Urinary bladder (tissue), 4 donors: Measurements from ENCODE around the gene C19orf25. TPM values are rescaled to one million over a fixed set of nuclear protein-coding genes. Genes with fewer than 3 reads are reported as not detected.

Experiments
- DNase-seq: peaks from one replicate; pipeline ENCODE4 v3.0.0-alpha.2; 2015; ENCODE audit errors: extremely low spot score
- H3K27ac ChIP-seq: one replicate; pipeline ENCODE4 v1.5.1; 2013; ENCODE audit warnings: low read depth, mild to moderate bottlenecking, moderate library complexity
- H3K36me3 ChIP-seq: one replicate; pipeline ENCODE4 v1.6.1; 2013; ENCODE audit warnings: mild to moderate bottlenecking, moderate library complexity; ENCODE audit not compliant: insufficient read depth
- H3K4me1 ChIP-seq: one replicate; pipeline ENCODE4 v1.6.1; 2013; ENCODE audit warnings: mild to moderate bottlenecking, moderate library complexity; ENCODE audit not compliant: insufficient read depth
- H3K4me3 ChIP-seq: one replicate; pipeline ENCODE4 v1.5.1; 2013; ENCODE audit warnings: low read depth, low read length
- WGBS: extraction: QIAGEN DNeasy Blood & Tissue Kit; methylation state at CpG from one replicate; pipeline ENCODE4 v1.1.7; 2013; 5-methylcytosine and 5-hydroxymethylcytosine counted together
- polyA plus RNA-seq: library from polyadenylated mRNA; stranded (reverse); fragments of 200-250 nt; gene quantifications from one replicate; pipeline ENCODE4 v1.2.3, GENCODE V29; 2013
- total RNA-seq: library from RNA; depleted of rRNA; stranded (reverse); fragments of >200 nt; gene quantifications from one replicate; pipeline ENCODE4 v1.2.3, GENCODE V29; 2014
- donor health status: healthy with polysubstance abuse.
- donor health status: healthy.

Gene C19orf25
- total and polyA plus RNA-seq, 2 donors = 15.0 to 40.5 TPM

DNA sequence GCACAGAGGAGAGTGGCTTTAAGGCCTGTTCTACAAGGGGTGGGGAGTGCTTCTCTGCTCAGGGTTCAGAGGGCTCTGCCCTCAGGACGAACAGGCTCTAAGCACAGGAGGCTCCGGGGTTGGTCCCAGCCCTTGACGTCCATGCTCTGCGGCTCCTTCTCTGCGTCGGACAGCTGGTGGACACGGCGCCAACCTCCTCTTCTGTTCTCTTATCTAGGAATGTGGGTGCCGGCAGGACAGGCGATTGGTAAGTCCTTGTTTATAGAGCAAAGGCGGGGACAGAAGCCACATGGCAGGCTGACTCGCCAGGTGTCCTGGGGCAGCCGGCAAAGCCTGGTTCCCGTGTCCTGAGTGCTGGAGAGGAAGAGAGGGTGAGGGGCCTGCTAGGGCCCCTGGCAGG, 49.3 kb downstream of the C19orf25 start:
- no peak overlapping the region for H3K27ac ChIP-seq
- H3K4me3 ChIP-seq = no peak overlapping the region
- H3K36me3 ChIP-seq = peaks cover 15% of the 10 kb centered on the region
- no peak for DNase-seq
- 53% methylated on average over 14 of the region's 14 CpGs for WGBS
- no peaks in the 10 kb centered on the region for H3K4me1 ChIP-seq

DNA sequence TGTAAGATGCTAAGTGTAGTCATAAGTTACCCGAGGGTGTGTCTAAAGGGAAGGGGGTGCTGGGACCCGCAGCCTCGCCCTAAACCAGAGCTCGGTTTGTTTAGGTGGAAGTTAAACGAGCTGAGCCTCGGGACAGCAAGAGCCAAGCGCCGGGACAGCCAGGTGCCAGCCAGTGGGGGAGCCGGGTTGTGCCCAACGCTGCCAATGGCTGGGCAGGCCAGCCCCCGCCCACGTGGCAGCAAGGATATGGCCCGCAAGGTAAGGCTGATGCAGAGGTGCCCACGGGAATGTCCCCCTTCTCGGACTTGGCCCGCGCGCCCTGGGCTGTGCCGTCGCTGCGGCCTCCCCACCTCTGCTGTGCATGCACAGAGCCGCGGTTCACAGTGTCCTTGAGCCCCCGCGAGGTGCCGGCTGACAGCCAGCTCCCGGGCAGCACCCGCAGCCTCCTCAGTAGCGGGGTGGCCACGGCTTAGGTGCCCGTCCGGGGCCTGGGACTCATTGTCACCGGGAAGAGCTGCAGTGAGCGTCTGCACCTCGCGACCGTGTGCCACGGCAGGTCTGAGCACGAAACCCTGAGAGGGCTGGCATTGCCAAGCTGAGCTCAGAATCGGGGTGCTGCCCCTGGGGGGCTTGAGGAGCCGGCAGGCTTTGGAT, 50.1 kb downstream of the C19orf25 start:
- peaks cover 14% of the 10 kb centered on the region for H3K36me3 ChIP-seq
- DNase-seq = no peak
- no peaks in the 10 kb centered on the region for H3K4me1 ChIP-seq
- no peak overlapping the region for H3K4me3 ChIP-seq
- H3K27ac ChIP-seq = no peak overlapping the region
- 91% methylated on average over 41 of the region's 41 CpGs for WGBS

DNA sequence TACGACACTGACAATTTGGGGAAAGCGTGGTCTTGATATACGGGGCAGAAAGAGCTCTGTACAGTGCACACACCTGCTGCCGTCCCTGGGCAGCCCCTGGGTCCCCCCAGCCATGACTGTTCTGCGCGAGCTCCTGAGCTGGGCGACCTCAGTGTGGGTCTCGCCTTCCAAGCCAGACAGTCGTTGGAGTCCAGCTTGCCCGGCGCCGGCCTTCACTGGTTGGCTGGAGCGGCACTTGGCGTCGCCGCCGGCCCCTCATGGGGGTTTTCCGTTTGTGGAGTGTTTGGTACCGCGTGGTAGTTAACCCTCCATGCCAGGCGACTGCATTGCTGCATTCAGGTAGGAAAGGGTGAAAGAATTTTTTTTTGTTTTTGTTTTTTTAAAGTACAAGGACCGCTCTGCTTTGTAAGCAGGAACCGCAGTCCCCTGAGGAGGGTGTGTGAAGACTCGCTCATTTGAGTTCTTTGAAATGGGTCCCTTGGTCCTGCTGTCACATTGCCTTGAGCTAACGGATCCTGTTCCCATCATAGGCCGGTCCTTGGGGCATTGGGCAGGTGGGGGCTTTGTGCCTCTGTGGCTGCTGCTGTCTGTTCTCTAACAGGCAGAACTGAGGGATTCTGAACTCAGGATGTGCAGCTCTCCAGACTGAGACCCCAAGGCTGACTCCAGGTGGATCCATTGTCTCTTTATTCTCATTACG, 51.6 kb downstream of the C19orf25 start:
- 93% methylated on average over 27 of the region's 27 CpGs for WGBS
- Histone ChIP-seq H3K4me1 (no peaks in the 10 kb centered on the region), H3K27ac (no peak overlapping the region), H3K36me3 (peaks cover 5% of the 10 kb centered on the region), H3K4me3 (no peak overlapping the region)
- no peak for DNase-seq

DNA sequence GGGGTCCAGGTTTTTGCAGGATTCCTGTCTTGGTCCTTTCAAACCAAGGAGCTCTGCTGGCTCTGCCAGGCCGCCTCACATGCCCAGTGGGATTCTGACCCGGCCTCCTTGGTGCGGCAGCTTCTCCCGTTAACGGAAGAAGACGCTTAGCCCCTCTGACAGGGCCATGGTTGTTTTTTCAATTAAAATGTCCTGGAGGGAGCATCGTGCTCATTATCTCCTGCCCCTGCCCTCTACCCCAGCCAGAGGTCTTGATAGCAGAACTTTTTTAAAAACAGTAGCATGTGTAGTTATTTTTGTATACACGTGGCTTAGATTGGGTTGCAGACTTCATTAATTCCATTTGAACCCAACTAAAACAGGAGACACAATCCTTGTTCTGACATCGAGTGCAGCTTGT, 52.3 kb downstream of the C19orf25 start:
- H3K4me3 ChIP-seq = no peak overlapping the region
- DNase-seq = no peak
- H3K4me1 ChIP-seq = no peaks in the 10 kb centered on the region
- H3K36me3 ChIP-seq = peaks cover 5% of the 10 kb centered on the region
- H3K27ac ChIP-seq = no peak overlapping the region
- 80% methylated on average over 9 of the region's 9 CpGs for WGBS

DNA sequence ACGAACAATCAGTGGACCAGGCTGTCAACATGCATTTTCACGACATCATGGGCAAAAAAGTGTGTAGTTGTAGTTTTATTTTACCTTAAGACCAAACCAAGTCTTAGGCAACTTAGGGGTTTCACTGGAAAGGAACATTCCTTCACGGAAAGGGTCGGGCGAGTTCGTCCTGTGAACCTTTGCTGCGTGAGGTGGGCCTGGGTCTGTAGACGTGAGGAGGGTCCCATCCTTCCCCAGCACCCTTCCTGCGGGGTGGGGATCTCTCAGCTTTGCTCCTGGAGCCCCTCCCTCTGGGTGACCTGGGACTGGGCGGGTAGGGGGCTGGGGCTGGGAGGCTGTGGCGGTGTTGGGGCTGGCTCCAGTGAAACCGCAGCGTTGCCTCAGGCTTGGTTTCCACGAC, 53.1 kb downstream of the C19orf25 start:
- no peak overlapping the region for H3K27ac ChIP-seq
- H3K4me3 ChIP-seq = no peak overlapping the region
- no peak for DNase-seq
- WGBS = 88% methylated on average over 14 of the region's 14 CpGs
- no peaks in the 10 kb centered on the region for H3K4me1 ChIP-seq
- H3K36me3 ChIP-seq = peaks cover 5% of the 10 kb centered on the region

DNA sequence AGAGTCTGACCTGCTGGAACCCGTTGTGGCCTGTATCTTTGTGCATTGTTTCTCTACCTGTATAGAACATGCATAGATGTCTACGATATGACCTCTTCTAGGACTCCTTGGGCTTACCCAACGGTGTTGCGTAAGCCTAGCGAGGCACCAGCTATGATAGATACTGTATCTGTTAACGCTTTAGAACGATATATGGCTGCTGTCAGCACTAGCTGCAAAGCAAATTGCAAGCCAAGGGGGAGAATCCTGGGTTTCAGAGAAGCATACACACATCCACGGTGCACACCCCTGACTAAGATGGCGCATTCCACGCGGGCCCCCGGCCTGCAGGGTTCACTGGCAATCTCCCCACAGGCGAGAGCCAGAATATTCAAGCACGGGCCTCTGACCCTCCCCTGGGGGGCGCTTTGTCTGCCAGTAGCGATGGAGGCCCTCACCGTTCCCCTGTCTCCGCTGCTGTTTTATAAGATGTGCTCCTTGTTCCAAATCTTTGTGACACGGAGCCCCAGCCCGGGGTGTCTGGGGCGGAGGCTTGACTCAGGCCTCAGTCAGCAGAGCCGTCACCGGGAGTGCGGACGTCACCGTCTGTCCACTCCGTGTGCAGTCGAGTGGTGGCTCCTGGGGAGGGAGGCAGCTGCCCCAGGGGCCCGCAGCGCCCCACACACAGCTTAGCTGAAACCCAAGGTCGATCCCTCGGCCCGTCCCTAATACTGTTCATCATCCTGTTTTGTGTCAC, 53.7 kb downstream of the C19orf25 start:
- H3K27ac ChIP-seq = peak overlapping the region; percentile 38
- no peak overlapping the region for H3K4me3 ChIP-seq
- WGBS = 85% methylated on average over 33 of the region's 33 CpGs
- H3K4me1 ChIP-seq = no peaks in the 10 kb centered on the region
- H3K36me3 ChIP-seq = peaks cover 5% of the 10 kb centered on the region
- DNase-seq = no peak

DNA sequence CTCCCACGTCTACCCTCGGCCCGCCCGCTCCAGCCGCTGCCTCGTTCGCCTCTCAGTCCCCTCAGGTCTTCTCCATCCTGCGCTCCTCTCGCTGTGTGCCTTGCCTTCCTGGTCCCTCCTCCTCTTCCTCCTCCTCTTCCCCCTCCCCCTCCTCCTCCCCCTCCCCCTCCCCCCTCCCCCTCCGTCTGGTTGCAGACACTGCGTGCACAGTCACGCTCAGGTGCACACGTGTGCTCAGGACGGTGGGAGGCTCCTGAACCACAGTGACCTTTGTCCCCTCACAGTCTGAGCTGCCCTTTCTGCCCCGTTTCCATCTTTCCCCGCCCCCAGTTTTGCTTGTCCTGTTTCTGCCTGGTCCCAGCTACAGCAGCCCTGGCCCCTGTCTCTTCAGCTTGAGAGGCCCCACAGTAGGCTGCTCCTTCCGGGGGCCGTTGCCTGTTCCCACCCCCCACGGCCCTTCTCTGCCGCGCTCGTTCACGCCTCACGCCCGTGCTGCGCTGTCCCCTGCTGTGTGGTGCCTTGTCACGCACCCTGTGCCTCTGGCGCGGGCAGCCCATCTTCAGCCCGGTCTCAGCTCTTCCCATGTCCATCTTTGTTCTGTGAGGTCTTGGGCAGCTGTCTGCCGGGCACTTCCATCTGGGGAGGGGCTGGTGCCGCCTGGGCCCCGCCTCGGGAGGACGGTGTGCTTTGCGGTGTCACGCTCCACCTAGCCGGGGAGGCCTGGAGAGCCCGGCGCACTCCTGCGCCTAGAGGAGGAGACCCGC, 54.6 kb downstream of the C19orf25 start:
- Histone ChIP-seq H3K27ac (no peak overlapping the region), H3K4me3 (no peak overlapping the region), H3K36me3 (peaks cover 3% of the 10 kb centered on the region), H3K4me1 (no peaks in the 10 kb centered on the region)
- DNase-seq = no peak
- 81% methylated on average over 39 of the region's 42 CpGs for WGBS

DNA sequence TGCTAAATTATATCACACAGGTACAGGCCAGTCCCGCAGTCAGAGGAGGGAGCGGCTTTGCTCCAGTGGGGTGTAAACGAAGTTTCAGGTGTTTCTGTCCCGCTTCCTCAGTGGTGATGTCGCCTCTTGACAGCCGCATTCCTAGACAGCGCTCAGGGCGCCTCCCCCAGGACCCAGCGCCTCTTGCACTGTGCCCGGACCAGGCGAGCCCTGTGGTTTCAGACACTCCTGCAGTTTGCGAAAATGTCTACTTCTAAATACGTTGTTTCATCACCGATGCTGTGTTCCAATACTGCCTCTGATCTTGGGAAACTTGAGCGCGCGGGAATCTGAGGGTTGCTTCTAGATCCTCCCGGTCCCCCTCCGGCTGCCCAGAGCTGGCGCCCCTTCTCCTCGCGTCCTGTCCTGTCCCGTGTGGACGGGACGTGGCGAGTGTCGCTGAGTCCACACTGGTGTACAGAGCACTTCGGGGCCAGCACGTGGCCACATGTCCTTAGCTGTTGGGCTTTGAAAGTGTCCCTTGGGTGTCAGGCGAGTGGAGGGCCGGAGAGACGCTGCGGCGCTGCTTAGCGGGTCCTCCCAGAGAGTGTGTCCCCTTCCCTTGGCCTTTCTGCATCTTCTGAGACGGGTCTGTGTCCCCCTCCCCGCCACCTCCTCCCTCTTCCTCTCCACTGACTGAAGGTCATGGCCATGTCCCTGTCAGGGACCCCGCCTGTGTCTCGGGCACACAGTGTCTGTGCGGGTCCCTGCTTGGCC, 55.4 kb downstream of the C19orf25 start:
- DNase-seq = no peak
- H3K36me3 ChIP-seq = peaks cover 2% of the 10 kb centered on the region
- no peak overlapping the region for H3K4me3 ChIP-seq
- 93% methylated on average over 40 of the region's 40 CpGs for WGBS
- no peaks in the 10 kb centered on the region for H3K4me1 ChIP-seq
- H3K27ac ChIP-seq = no peak overlapping the region

Other genes starting within 250 kb of the C19orf25 start
- gene CBARP, start 241.2 kb downstream of the C19orf25 start, total RNA-seq = 0.53 TPM
- gene CBARP, start 241.2 kb downstream of the C19orf25 start, polyA plus RNA-seq = 0.43 TPM
- 9.5 TPM for gene ATP5F1D, start 237.5 kb downstream of the C19orf25 start, total RNA-seq
- 236 TPM for gene ATP5F1D, start 237.5 kb downstream of the C19orf25 start, polyA plus RNA-seq
- gene MIDN, start 230.6 kb downstream of the C19orf25 start, total RNA-seq = 12.2 TPM
- gene MIDN, start 230.6 kb downstream of the C19orf25 start, polyA plus RNA-seq = 64.3 TPM
- gene CIRBP, start 209.9 kb downstream of the C19orf25 start, total RNA-seq = 267 TPM
- gene CIRBP, start 209.9 kb downstream of the C19orf25 start, polyA plus RNA-seq = 536 TPM
- 4.9 TPM for gene FAM174C, start 203.7 kb downstream of the C19orf25 start, total RNA-seq
- gene FAM174C, start 203.7 kb downstream of the C19orf25 start, polyA plus RNA-seq = 55.9 TPM
- 0.32 TPM for gene EFNA2, start 193.3 kb downstream of the C19orf25 start, total RNA-seq
- 0.09 TPM for gene EFNA2, start 193.3 kb downstream of the C19orf25 start, polyA plus RNA-seq
- gene NDUFS7, start 95.3 kb downstream of the C19orf25 start, total RNA-seq = 26.4 TPM
- 173 TPM for gene NDUFS7, start 95.3 kb downstream of the C19orf25 start, polyA plus RNA-seq
- 10.3 TPM for gene GAMT, start 77.7 kb downstream of the C19orf25 start, total RNA-seq
- 18.5 TPM for gene GAMT, start 77.7 kb downstream of the C19orf25 start, polyA plus RNA-seq
- gene DAZAP1, start 71.6 kb downstream of the C19orf25 start, total RNA-seq = 37.0 TPM
- 71.5 TPM for gene DAZAP1, start 71.6 kb downstream of the C19orf25 start, polyA plus RNA-seq
- 507 TPM for gene RPS15, start 40.8 kb downstream of the C19orf25 start, total RNA-seq
- gene RPS15, start 40.8 kb downstream of the C19orf25 start, polyA plus RNA-seq = 3,233 TPM
- 1.2 TPM for gene APC2, start 29.1 kb downstream of the C19orf25 start, total RNA-seq
- 0.66 TPM for gene APC2, start 29.1 kb downstream of the C19orf25 start, polyA plus RNA-seq
- gene PCSK4, start 11.1 kb upstream of the C19orf25 start, total RNA-seq = 1.6 TPM
- gene PCSK4, start 11.1 kb upstream of the C19orf25 start, polyA plus RNA-seq = 2.7 TPM
- gene REEP6, start 12.0 kb upstream of the C19orf25 start, total RNA-seq = 4.9 TPM
- gene REEP6, start 12.0 kb upstream of the C19orf25 start, polyA plus RNA-seq = 11.3 TPM
- 4.1 TPM for gene ADAMTSL5, start 33.8 kb upstream of the C19orf25 start, total RNA-seq
- gene ADAMTSL5, start 33.8 kb upstream of the C19orf25 start, polyA plus RNA-seq = 9.4 TPM
- gene PLK5, start 44.9 kb upstream of the C19orf25 start, total RNA-seq = 0.37 TPM
- gene PLK5, start 44.9 kb upstream of the C19orf25 start, polyA plus RNA-seq = 2.3 TPM
- 24.2 TPM for gene MEX3D, start 89.1 kb upstream of the C19orf25 start, total RNA-seq
- 19.1 TPM for gene MEX3D, start 89.1 kb upstream of the C19orf25 start, polyA plus RNA-seq
- 32.5 TPM for gene MBD3, start 113.7 kb upstream of the C19orf25 start, total RNA-seq
- gene MBD3, start 113.7 kb upstream of the C19orf25 start, polyA plus RNA-seq = 76.4 TPM
- gene UQCR11, start 126.2 kb upstream of the C19orf25 start, total RNA-seq = 33.3 TPM
- 144 TPM for gene UQCR11, start 126.2 kb upstream of the C19orf25 start, polyA plus RNA-seq
- gene TCF3, start 173.4 kb upstream of the C19orf25 start, total RNA-seq = 27.4 TPM
- 50.2 TPM for gene TCF3, start 173.4 kb upstream of the C19orf25 start, polyA plus RNA-seq